ENCODE measurements around the gene NFIB. TPM values are rescaled to one million over a fixed set of nuclear protein-coding genes. Genes with fewer than 3 reads are reported as not detected.

NFIB gene
- total RNA-seq, 1 donor from 2014 or later = not detected

- intact Hi-C loops (cut with micrococcal nuclease) = no loop called here
Measured at GRCh38 chr9:14192556-14192955, 121.4 kb downstream of the NFIB start.

- intact Hi-C loops (cut with micrococcal nuclease) = no loop called here
Measured at GRCh38 chr9:14191512-14191911, 122.4 kb downstream of the NFIB start.

GRCh38 chr9:14190240-14190639 is 123.7 kb downstream of the NFIB start:
- intact Hi-C loops (cut with micrococcal nuclease) = no loop called here

- intact Hi-C loops (cut with micrococcal nuclease) = no loop called here
Measured at GRCh38 chr9:14189578-14189977, 124.4 kb downstream of the NFIB start.

- intact Hi-C loops (cut with micrococcal nuclease) = no loop called here
Measured at GRCh38 chr9:14189146-14189545, 124.8 kb downstream of the NFIB start.

GRCh38 chr9:14188538-14188937 is 125.4 kb downstream of the NFIB start:
- intact Hi-C loops (cut with micrococcal nuclease) = no loop called here

- intact Hi-C loops (cut with micrococcal nuclease) = no loop called here
Measured at GRCh38 chr9:14188011-14188410, 125.9 kb downstream of the NFIB start.

GRCh38 chr9:14186096-14186495 is 127.8 kb downstream of the NFIB start:
- intact Hi-C loops (cut with micrococcal nuclease) = no loop called here

- intact Hi-C loops (cut with micrococcal nuclease) = no loop called here
Measured at GRCh38 chr9:14185016-14185415, 128.9 kb downstream of the NFIB start.

GRCh38 chr9:14183001-14183400 is 130.9 kb downstream of the NFIB start:
- intact Hi-C loops (cut with micrococcal nuclease) = no loop called here

GRCh38 chr9:14180960-14181537 is 132.9 kb downstream of the NFIB start:
- intact Hi-C loops (cut with micrococcal nuclease) = no loop called here

- intact Hi-C loops (cut with micrococcal nuclease) = no loop called here
Measured at GRCh38 chr9:14180093-14180959, 133.6 kb downstream of the NFIB start.

GRCh38 chr9:14179449-14179848 is 134.5 kb downstream of the NFIB start:
- intact Hi-C loops (cut with micrococcal nuclease) = no loop called here

GRCh38 chr9:14175778-14176177 is 138.2 kb downstream of the NFIB start:
- intact Hi-C loops (cut with micrococcal nuclease) = no loop called here

GRCh38 chr9:14173713-14174112 is 140.2 kb downstream of the NFIB start:
- intact Hi-C loops (cut with micrococcal nuclease) = no loop called here

GRCh38 chr9:14170973-14171596 is 142.9 kb downstream of the NFIB start:
- intact Hi-C loops (cut with micrococcal nuclease) = no loop called here

GRCh38 chr9:14170392-14170931 is 143.5 kb downstream of the NFIB start:
- intact Hi-C loops (cut with micrococcal nuclease) = no loop called here

GRCh38 chr9:14168381-14168780 is 145.6 kb downstream of the NFIB start:
- intact Hi-C loops (cut with micrococcal nuclease) = no loop called here

GRCh38 chr9:14165376-14166035 is 148.4 kb downstream of the NFIB start:
- intact Hi-C loops (cut with micrococcal nuclease) = no loop called here

- intact Hi-C loops (cut with micrococcal nuclease) = no loop called here
Measured at GRCh38 chr9:14164908-14165307, 149.0 kb downstream of the NFIB start.

GRCh38 chr9:14159440-14160216 is 154.3 kb downstream of the NFIB start:
- intact Hi-C loops (cut with micrococcal nuclease) = no loop called here
